Small intestine (tissue), 7 donors: ENCODE measurements around the gene CDKAL1. TPM values are rescaled to one million over a fixed set of nuclear protein-coding genes. Genes with fewer than 3 reads are reported as not detected.

Experiments
- DNase-seq, 2 donors: peaks; one replicate each; pipeline versions ENCODE4 v3.0.0 to v3.0.0-alpha.2; 2013
- FAIRE-seq: peaks from 2 replicates; lab custom pipeline; 2012; peaks lifted over from hg19 to GRCh38; lab: Jason Lieb, UNC
- H3K27ac ChIP-seq, 3 donors: one replicate each; pipeline ENCODE4 v1.5.1; 2013; ENCODE audit warnings: low read length in 2 of 3, mild to moderate bottlenecking in 2 of 3, control low read depth in 1 of 3, inconsistent platforms in 1 of 3, low read depth in 1 of 3, moderate library complexity in 1 of 3
- H3K27me3 ChIP-seq, 3 donors: one replicate each; pipeline ENCODE4 v1.6.1; 2013; ENCODE audit warnings: low read length in 3 of 3, inconsistent platforms in 1 of 3; ENCODE audit not compliant: control insufficient read depth in 3 of 3, insufficient read depth in 3 of 3
- H3K36me3 ChIP-seq, 3 donors: one replicate each; pipeline ENCODE4 v1.6.1; 2013; ENCODE audit warnings: low read length in 3 of 3, inconsistent platforms in 1 of 3, low read depth in 1 of 3, mild to moderate bottlenecking in 1 of 3, moderate library complexity in 1 of 3; ENCODE audit not compliant: control insufficient read depth in 3 of 3, insufficient read depth in 2 of 3
- H3K4me1 ChIP-seq, 3 donors: one replicate each; pipeline ENCODE4 v1.6.1; 2013; ENCODE audit warnings: low read length in 2 of 3, inconsistent platforms in 1 of 3, low read depth in 1 of 3, mild to moderate bottlenecking in 1 of 3, moderate library complexity in 1 of 3; ENCODE audit not compliant: control insufficient read depth in 3 of 3, insufficient read depth in 2 of 3
- H3K4me3 ChIP-seq, 3 donors: one replicate each; pipeline ENCODE4 v1.5.1; 2013; ENCODE audit warnings: low read length in 3 of 3, control low read depth in 1 of 3, inconsistent platforms in 1 of 3, low read depth in 1 of 3, mild to moderate bottlenecking in 1 of 3, moderate library complexity in 1 of 3
- H3K9me3 ChIP-seq, 2 donors: one replicate each; pipeline ENCODE4 v1.6.1; 2013; ENCODE audit warnings: low read depth in 1 of 2, low read length in 1 of 2; ENCODE audit not compliant: control insufficient read depth in 2 of 2, insufficient read depth in 1 of 2
- WGBS, 3 donors: extraction: QIAGEN DNeasy Blood & Tissue Kit; methylation state at CpG; one replicate each; pipeline ENCODE4 v1.1.7; 2013; 5-methylcytosine and 5-hydroxymethylcytosine counted together
- polyA plus RNA-seq, 4 donors: library from polyadenylated mRNA; stranded (reverse) in 3 of 4; unstranded in 1 of 4; fragments of 200-250 nt in 3 of 4; fragments of 120-200 nt in 1 of 4; gene quantifications; one replicate each; pipeline versions ENCODE4 v1.2.1 to v1.2.3, GENCODE V29; 2013
- donor health status: healthy with polysubstance abuse.
- donor health status: control.
- donor health status: control.
- donor health status: Bipolar disorder and iron deficiency.
- donor health status: healthy.

Gene CDKAL1
- polyA plus RNA-seq, 4 donors, result 2.4 to 10.5 (median 4.1) TPM

GRCh38 chr6:21265034-21265729 is 730.9 kb downstream of the CDKAL1 start:
- peaks cover 0 to 8% (median 0%) of the 10 kb centered on the region in 3 donors for H3K4me1 ChIP-seq
- no peaks in the 10 kb centered on the region for H3K9me3 ChIP-seq
- FAIRE-seq (no peak), DNase-seq (no peak)
- no peak overlapping the region for H3K4me3 ChIP-seq
- H3K27ac ChIP-seq, result no peak overlapping the region
- H3K27me3 ChIP-seq, result no peaks in the 10 kb centered on the region
- 86 to 90% (median 87%) methylated on average over 4 of the region's 4 CpGs for WGBS, 3 donors
- H3K36me3 ChIP-seq, result no peaks in the 10 kb centered on the region

GRCh38 chr6:21265730-21266044 is 731.4 kb downstream of the CDKAL1 start:
- no peak overlapping the region for H3K4me3 ChIP-seq
- WGBS, 3 donors, result 84 to 92% (median 88%) methylated on average over 2 of the region's 2 CpGs
- DNase-seq (no peak), FAIRE-seq (no peak)
- no peaks in the 10 kb centered on the region for H3K9me3 ChIP-seq
- no peaks in the 10 kb centered on the region for H3K27me3 ChIP-seq
- no peaks in the 10 kb centered on the region for H3K36me3 ChIP-seq
- H3K27ac ChIP-seq, result no peak overlapping the region
- H3K4me1 ChIP-seq, result peaks cover 0 to 8% (median 0%) of the 10 kb centered on the region in 3 donors

DNA sequence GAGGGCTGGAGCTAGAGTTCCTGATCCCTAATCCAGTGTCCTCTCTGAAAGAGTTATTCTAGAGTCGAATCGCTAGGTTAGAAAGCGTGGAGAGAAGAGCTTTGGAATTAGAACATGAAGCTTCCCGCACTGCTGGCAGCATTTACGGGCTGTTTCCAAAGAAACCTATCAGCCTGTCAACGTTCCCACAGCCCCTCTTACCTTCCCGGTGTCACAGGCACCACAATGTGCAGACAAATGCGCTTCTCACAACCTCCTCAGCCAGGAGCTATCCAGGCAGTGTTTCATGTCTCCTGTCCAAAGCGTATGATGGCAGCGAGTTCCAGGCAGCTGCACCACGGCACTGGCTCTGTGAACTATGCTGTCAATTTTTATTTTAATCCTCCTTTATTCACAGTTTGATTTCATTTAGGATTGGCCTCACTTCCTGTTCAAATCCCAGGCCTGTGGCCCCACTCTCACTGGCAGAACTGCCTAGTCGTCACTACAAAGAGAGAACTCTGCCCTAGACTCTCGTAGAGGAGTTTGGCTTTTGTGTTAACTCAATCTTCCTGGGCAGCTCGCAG is 736.5 kb downstream of the CDKAL1 start:
- WGBS, 3 donors, result 79 to 86% (median 85%) methylated on average over 14 of the region's 14 CpGs
- H3K27ac ChIP-seq, result no peak overlapping the region
- no peaks in the 10 kb centered on the region for H3K36me3 ChIP-seq
- DNase-seq (peak in 1 of 2 donors; percentile 26), FAIRE-seq (no peak)
- peaks cover 0 to 6% of the 10 kb centered on the region in 2 donors for H3K9me3 ChIP-seq
- no peak overlapping the region for H3K4me3 ChIP-seq
- H3K27me3 ChIP-seq, result no peaks in the 10 kb centered on the region
- no peaks in the 10 kb centered on the region for H3K4me1 ChIP-seq

DNA sequence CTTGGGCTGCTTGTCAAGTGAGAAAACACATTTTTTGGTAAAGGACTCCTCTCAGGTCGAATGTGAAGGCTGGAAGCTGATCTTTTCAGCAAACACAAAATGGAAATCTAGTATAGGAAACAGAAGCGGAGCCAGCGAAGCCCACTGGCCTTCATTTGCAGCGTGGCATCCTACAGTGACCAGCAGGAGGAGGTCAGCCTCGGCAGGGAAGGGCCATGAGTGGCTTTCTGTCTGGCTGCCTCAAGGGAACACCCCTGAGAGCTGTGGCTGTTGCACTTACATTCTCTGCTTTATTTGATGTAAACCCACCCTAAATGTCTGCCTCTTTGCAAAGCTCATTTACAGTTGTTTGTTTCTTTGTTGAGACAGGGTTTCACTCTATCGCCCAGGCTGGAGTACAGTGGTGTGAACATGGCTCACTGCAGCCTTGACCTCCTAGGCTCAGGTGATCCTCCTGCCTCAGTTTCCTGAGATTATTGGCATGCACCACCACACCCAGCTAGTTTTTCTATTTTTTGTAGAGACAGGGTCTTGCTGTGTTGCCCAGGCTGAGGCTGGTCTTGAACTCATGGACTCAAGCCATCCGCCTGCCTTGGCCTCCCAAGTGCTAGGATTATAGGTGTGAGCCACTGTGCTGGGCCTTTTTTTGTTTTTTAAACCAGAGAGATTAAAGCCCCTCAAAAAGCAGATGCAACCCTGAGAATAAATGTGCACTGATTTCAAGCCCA is 737.3 kb downstream of the CDKAL1 start:
- DNase-seq, result no peak
- H3K4me1 ChIP-seq, result no peaks in the 10 kb centered on the region
- H3K4me3 ChIP-seq, result no peak overlapping the region
- 85 to 92% (median 90%) methylated on average over 7 of the region's 7 CpGs for WGBS, 3 donors
- H3K27ac ChIP-seq, result no peak overlapping the region
- H3K27me3 ChIP-seq, result no peaks in the 10 kb centered on the region
- FAIRE-seq, result no peak
- H3K36me3 ChIP-seq, result no peaks in the 10 kb centered on the region
- H3K9me3 ChIP-seq, result peaks cover 0 to 6% of the 10 kb centered on the region in 2 donors

DNA sequence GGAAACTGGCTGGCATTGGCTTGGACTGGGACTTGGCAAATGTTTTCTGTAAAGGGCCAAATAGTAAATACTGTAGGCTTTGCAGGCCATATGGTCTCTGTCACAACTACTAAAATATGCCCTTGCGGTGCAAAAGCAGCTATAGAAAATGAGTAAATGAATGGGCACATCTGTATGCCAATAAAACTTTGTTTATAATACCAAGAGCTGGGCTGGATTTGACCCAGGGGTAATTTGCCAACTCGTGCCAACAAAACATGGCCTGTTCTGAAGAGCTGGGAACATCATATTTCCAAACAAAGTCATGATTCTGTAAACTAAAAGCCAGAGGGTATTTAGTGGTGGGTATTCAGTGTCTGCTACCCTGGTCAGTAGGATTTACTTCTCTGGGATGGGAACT is 739.2 kb downstream of the CDKAL1 start:
- no peaks in the 10 kb centered on the region for H3K27me3 ChIP-seq
- no peak for DNase-seq
- no peak for FAIRE-seq
- 80 to 89% (median 87%) methylated on average over 2 of the region's 2 CpGs for WGBS, 3 donors
- peaks cover 0 to 13% (median 0%) of the 10 kb centered on the region in 3 donors for H3K4me1 ChIP-seq
- no peaks in the 10 kb centered on the region for H3K36me3 ChIP-seq
- H3K9me3 ChIP-seq, result peaks cover 0 to 6% of the 10 kb centered on the region in 2 donors
- H3K4me3 ChIP-seq, result no peak overlapping the region
- H3K27ac ChIP-seq, result no peak overlapping the region

DNA sequence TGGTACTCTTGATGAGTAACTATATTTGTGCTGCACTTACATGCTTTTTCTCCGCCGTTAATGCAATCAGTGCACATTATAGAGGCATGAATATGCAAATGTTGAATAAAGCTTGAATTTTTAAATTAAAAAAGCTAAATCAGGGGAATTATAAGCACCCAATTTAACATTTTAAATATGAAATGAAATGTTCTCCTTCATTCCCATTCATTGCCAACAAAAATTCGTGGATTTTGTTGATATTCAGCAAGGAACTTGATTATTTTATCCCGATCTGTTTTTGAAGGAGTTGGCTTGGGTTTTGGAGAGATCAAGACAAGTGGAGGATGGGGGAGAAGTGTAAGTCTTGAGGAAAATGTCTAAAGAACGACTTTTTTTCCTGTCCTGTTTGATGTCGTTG is 740.6 kb downstream of the CDKAL1 start:
- H3K9me3 ChIP-seq, result peaks cover 0 to 6% of the 10 kb centered on the region in 2 donors
- no peak for FAIRE-seq
- WGBS, 3 donors, result 73 to 84% (median 76%) methylated on average over 6 of the region's 6 CpGs

GRCh38 chr6:21277601-21278374 is 743.5 kb downstream of the CDKAL1 start:
- Histone ChIP-seq H3K36me3 (no peaks in the 10 kb centered on the region), H3K27ac (peak overlapping the region in 1 of 3 donors; percentile 75), H3K27me3 (no peaks in the 10 kb centered on the region), H3K4me1 (peaks cover 0 to 22% (median 0%) of the 10 kb centered on the region in 3 donors), H3K4me3 (no peak overlapping the region), H3K9me3 (peaks cover 0 to 6% of the 10 kb centered on the region in 2 donors)
- 73 to 79% (median 75%) methylated on average over 7 of the region's 7 CpGs for WGBS, 3 donors
- DNase-seq (peak in 1 of 2 donors; percentile 30), FAIRE-seq (no peak)

More for the DNA sequence above, 740.6 kb downstream of the CDKAL1 start:
- no peak overlapping the region for H3K4me3 ChIP-seq
- H3K27ac ChIP-seq, result no peak overlapping the region
- H3K4me1 ChIP-seq, result peaks cover 0 to 13% (median 0%) of the 10 kb centered on the region in 3 donors
- no peak for DNase-seq
- no peaks in the 10 kb centered on the region for H3K27me3 ChIP-seq
- H3K36me3 ChIP-seq, result no peaks in the 10 kb centered on the region

- H3K4me3 ChIP-seq, result no peak overlapping the region
- H3K27me3 ChIP-seq, result no peaks in the 10 kb centered on the region
- DNase-seq, result peak in 1 of 2 donors; percentile 74
- peak overlapping the region in 1 of 3 donors; percentile 75 for H3K27ac ChIP-seq
- peaks cover 0 to 22% (median 0%) of the 10 kb centered on the region in 3 donors for H3K4me1 ChIP-seq
- WGBS, 3 donors, result 22 to 69% (median 42%) methylated on average over 4 of the region's 4 CpGs
- peaks cover 0 to 3% of the 10 kb centered on the region in 2 donors for H3K9me3 ChIP-seq
- H3K36me3 ChIP-seq, result no peaks in the 10 kb centered on the region
- no peak for FAIRE-seq
These were observed 744.1 kb downstream of the CDKAL1 start for GRCh38 chr6:21278375-21278745.
